Mucosa of descending colon (tissue), 3 donors: ENCODE data around the gene SOX6. TPM values are rescaled to one million over a fixed set of nuclear protein-coding genes. Genes with fewer than 3 reads are reported as not detected.

ENCODE experiments used
- ATAC-seq: fragments of 200-7000 bp; cut with Tn5 transposase; one replicate; pipeline ENCODE4 v1.9.1; 2020; ENCODE audit warnings: mild to moderate bottlenecking, moderate library complexity
- DNase-seq, 3 donors: peaks; one replicate each; pipeline ENCODE4 v3.0.0-alpha.2; 2020
- H3K36me3 ChIP-seq: fragments of 200-600 bp; one replicate; pipeline ENCODE4 v1.8.0; 2021; ENCODE audit warnings: low read depth, mild to moderate bottlenecking
- H3K4me1 ChIP-seq: fragments of 200-600 bp; one replicate; pipeline ENCODE4 v1.8.0; 2021; ENCODE audit warnings: low read depth, mild to moderate bottlenecking
- H3K4me3 ChIP-seq: fragments of 200-600 bp; one replicate; pipeline ENCODE4 v1.8.0; 2021; ENCODE audit warnings: mild to moderate bottlenecking
- H3K9me3 ChIP-seq: fragments of 200-600 bp; one replicate; pipeline ENCODE4 v1.8.0; 2021; ENCODE audit warnings: mild to moderate bottlenecking
- intact Hi-C, 2 donors: fragments of 100-400 bp; cut with DNase I in 1 of 2; cut with micrococcal nuclease in 1 of 2; formaldehyde crosslinking; loops; one replicate each; pipeline versions ENCODE4 v1.11.0 to v1.11.1; 2022; cut with DNase I, micrococcal nuclease
- total RNA-seq, 3 donors: library from RNA; stranded (reverse); fragmentation: NEBNext Ultra II Directional in 2 of 3; extraction: Animal tissue kit (Norgen Biotek cat#: 25700) in 2 of 3; gene quantifications; one replicate each; pipeline versions ENCODE4 v1.2.1 to v1.2.4, GENCODE V29; 2021 to 2023
- TF ChIP-seq, protein P1 (sequence below): fragments of 200-600 bp; IDR thresholded peaks from one replicate; pipeline ENCODE4 v1.8.0; 2022; ENCODE audit warnings: antibody characterized with exemption, mild to moderate bottlenecking
- donor health status: DM: no; HTN: no; CAD: no; lungs with moderate emphysema.
- donor health status: DM: no; HTN: no; CAD: no.
- donor health status: DM: no; HTN: yes; CAD: no.

SOX6 gene
- total RNA-seq, 3 donors from 2014 or later, result 5.8 to 6.5 (median 6.0) TPM

DNA sequence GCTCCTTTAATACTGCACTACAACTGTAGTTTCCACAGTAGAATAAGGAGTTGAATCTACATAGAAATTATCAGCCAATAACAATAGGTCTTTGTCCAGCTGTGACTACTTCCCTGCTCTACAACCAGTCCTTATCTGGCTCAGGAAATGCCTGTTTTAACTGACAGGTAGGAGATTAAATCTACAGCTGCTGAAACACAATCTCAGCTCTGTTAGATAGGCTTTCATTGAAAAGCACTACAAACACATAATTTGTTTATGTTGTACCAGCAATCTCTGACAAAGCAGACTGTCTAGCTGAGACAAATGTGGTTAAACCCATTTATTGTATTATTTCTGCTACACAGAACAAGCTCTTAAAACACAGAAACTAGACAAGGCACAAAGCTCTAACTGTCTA, 230.0 kb downstream of the SOX6 start:
- TF ChIP-seq, protein P1, sequence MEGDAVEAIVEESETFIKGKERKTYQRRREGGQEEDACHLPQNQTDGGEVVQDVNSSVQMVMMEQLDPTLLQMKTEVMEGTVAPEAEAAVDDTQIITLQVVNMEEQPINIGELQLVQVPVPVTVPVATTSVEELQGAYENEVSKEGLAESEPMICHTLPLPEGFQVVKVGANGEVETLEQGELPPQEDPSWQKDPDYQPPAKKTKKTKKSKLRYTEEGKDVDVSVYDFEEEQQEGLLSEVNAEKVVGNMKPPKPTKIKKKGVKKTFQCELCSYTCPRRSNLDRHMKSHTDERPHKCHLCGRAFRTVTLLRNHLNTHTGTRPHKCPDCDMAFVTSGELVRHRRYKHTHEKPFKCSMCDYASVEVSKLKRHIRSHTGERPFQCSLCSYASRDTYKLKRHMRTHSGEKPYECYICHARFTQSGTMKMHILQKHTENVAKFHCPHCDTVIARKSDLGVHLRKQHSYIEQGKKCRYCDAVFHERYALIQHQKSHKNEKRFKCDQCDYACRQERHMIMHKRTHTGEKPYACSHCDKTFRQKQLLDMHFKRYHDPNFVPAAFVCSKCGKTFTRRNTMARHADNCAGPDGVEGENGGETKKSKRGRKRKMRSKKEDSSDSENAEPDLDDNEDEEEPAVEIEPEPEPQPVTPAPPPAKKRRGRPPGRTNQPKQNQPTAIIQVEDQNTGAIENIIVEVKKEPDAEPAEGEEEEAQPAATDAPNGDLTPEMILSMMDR, result no peak
- no peak for DNase-seq
- peak; percentile 88 for ATAC-seq
- intact Hi-C loops, result no loop called here
- no peaks in the 10 kb centered on the region for H3K36me3 ChIP-seq
- no peak overlapping the region for H3K4me3 ChIP-seq
- H3K9me3 ChIP-seq, result no peaks in the 10 kb centered on the region
- no peaks in the 10 kb centered on the region for H3K4me1 ChIP-seq

GRCh38 chr11:16125796-16126195, 230.6 kb downstream of the SOX6 start:
- no peak for DNase-seq
- Histone ChIP-seq H3K9me3 (no peaks in the 10 kb centered on the region), H3K4me3 (no peak overlapping the region), H3K4me1 (no peaks in the 10 kb centered on the region), H3K36me3 (no peaks in the 10 kb centered on the region)
- intact Hi-C loops, result no loop called here
- TF ChIP-seq, protein P1, result no peak
- ATAC-seq, result no peak

DNA sequence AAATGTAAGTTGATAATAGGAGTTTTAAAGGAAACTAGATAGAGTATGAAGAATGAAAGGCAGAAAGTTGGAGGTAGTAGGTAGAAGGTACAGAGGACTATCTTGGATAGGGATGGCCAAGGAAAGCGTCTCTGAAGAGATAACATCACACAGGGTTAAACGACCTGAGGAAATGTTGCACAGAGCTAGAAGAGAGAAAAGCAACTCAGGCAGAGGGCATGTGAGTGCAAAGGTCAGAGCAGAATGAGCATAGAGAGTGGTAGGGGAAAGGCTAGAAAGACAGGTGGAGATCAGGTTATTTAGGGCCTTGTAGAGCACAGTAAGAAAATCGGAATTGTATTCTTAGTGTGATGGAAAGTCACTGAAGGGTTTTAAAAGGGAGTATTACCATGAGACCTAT, 232.0 kb downstream of the SOX6 start:
- H3K36me3 ChIP-seq, result no peaks in the 10 kb centered on the region
- intact Hi-C loops, result no loop called here
- no peaks in the 10 kb centered on the region for H3K4me1 ChIP-seq
- TF ChIP-seq, protein P1, result no peak
- H3K4me3 ChIP-seq, result no peak overlapping the region
- DNase-seq (no peak), ATAC-seq (no peak)
- no peaks in the 10 kb centered on the region for H3K9me3 ChIP-seq

DNA sequence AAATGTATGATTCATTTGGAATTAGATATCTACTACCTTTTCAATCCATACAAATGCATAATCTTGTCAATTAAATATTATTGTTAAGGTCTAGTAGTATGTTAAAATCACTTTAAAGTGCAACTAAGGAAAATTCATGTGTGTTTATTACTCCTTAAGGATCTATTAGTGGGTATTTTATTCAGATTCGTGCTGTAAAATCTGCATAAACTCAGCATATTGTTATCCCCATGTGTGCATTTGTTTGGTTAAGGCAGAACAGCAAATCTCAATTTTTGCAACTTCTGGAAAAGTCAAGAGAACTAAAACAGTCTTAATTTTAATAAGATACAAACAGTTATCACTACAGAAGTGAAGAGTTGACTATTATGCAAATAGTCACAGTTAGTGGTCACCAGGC, 234.5 kb downstream of the SOX6 start:
- no peaks in the 10 kb centered on the region for H3K9me3 ChIP-seq
- ATAC-seq, result no peak
- no peaks in the 10 kb centered on the region for H3K36me3 ChIP-seq
- no peak for DNase-seq
- no peak overlapping the region for H3K4me3 ChIP-seq
- no peaks in the 10 kb centered on the region for H3K4me1 ChIP-seq
- intact Hi-C loops, result no loop called here
- TF ChIP-seq, protein P1, result no peak

- DNase-seq (no peak), ATAC-seq (no peak)
- Histone ChIP-seq H3K36me3 (no peaks in the 10 kb centered on the region), H3K4me3 (no peak overlapping the region), H3K4me1 (no peaks in the 10 kb centered on the region), H3K9me3 (no peaks in the 10 kb centered on the region)
- TF ChIP-seq, protein P1, result no peak
- intact Hi-C loops, result no loop called here
Observed at GRCh38 chr11:16120008-16120407, 236.3 kb downstream of the SOX6 start.

DNA sequence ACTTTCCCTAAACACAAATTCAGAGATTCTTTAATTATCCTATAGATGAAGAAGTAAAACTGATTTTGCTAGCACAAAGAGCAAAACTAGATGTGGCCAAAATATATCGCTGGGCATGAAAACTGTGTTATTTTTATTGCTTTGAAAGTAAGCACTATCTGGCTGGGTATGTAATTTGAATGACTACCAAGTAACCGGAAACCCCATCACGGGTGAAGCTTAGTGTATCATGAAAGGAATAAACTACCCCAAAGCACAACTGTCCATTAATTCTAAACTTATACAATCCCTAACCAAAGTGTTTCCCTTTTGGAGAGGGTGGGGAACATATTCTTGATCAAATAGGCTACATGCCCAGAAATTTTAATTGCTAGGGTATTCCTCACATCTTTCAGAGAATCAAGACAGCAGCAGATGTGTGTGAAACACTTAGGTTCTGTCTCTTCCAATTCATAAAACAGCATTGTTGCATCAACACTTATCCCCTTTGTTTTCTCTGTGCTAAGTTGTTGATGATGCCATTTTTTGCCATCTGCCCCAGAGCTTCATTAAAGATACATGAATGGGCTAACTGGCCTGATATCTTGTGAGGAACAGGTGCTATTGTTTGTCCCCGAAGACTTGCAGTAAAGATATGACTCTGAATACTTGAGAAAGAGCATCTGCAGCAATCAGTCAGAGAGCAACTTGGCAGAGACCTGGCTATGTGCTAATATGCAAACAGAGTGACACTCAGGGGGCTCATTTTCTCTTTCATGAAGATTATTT, 238.2 kb downstream of the SOX6 start:
- no peaks in the 10 kb centered on the region for H3K36me3 ChIP-seq
- DNase-seq (no peak), ATAC-seq (no peak)
- TF ChIP-seq, protein P1, result no peak
- H3K4me3 ChIP-seq, result no peak overlapping the region
- intact Hi-C loops, result no loop called here
- H3K4me1 ChIP-seq, result no peaks in the 10 kb centered on the region
- no peaks in the 10 kb centered on the region for H3K9me3 ChIP-seq
